Mesothelial cell of epicardium (in vitro differentiated cells): ENCODE measurements around the gene RNF38. TPM values are rescaled to one million over a fixed set of nuclear protein-coding genes. Genes with fewer than 3 reads are reported as not detected.
A peak's percentile ranks its signal among the peaks of the same experiment; 100 is the strongest.
"Not testable (repeated sequence)": the region's sequence is repeated elsewhere in the genome, so short reads cannot be mapped to it uniquely, and the experiment has no call there.

ENCODE experiments used
- DNase-seq, 2 experiments: peaks; one replicate each; pipeline ENCODE4 v3.0.0; 2021; ENCODE audit warnings: low spot score in 2 of 2; ENCODE audit not compliant: unreplicated experiment in 2 of 2
- H3K27ac Mint-ChIP-seq: 2 replicates; pipeline ENCODE4 v1.8.0; 2021; ENCODE audit warnings: mixed read lengths
- H3K27me3 Mint-ChIP-seq: 2 replicates; pipeline ENCODE4 v1.8.0; 2021; ENCODE audit warnings: low read depth, mixed read lengths
- H3K36me3 Mint-ChIP-seq: 2 replicates; pipeline ENCODE4 v1.8.0; 2021; ENCODE audit warnings: mixed read lengths
- H3K4me1 Mint-ChIP-seq: 2 replicates; pipeline ENCODE4 v1.8.0; 2021; ENCODE audit warnings: mixed read lengths
- H3K4me3 Mint-ChIP-seq: 2 replicates; pipeline ENCODE4 v1.8.0; 2021; ENCODE audit warnings: mild to moderate bottlenecking, moderate library complexity, mixed read lengths
- H3K9me3 Mint-ChIP-seq: 2 replicates; pipeline ENCODE4 v1.8.0; 2021; ENCODE audit warnings: mixed read lengths
- total RNA-seq: library from RNA; stranded (reverse); gene quantifications from 3 replicates; pipeline ENCODE4 v1.2.1, GENCODE V29; 2021
- TF ChIP-seq, protein P1 (sequence below): fragments of 200-600 bp; sonication (generic); IDR thresholded peaks from one replicate; pipeline ENCODE4 v1.5.0; 2021; ENCODE audit warnings: antibody characterized with exemption; ENCODE audit not compliant: unreplicated experiment

Gene RNF38
- 42.3 to 43.7 TPM (median 43.3 TPM) in 3 replicates for total RNA-seq

DNA sequence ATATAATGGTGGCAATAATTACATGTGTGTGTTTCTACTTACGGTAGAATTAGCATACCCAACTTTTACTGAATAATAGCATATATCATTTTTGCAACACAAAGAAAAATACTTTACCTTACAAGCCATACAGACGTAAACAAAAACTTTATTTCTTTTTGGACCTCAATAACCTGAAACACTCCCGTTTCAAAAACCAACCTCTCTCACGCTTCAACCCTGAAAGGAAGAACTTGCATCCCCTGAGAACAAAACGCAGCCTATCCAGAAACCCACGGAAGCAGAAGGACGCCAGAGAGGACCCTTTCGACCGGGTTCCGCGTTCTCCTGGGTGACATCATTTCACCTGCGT lies at the start of gene RNF38:
Gene RNF38 (minus strand): TSS at position 290 of the 352 bp plus-strand sequence. CDS start 161 bp downstream, at position 129.
- no peak for DNase-seq
- Mint-ChIP-seq H3K4me1 (peaks cover 25% of the 10 kb centered on the region), H3K27me3 (no peaks in the 10 kb centered on the region), H3K36me3 (peaks cover 12% of the 10 kb centered on the region), H3K4me3 (peak within 1 kb of the TSS; percentile 92), H3K9me3 (no peaks in the 10 kb centered on the region), H3K27ac (peak within 1 kb of the TSS; percentile 100)
- TF ChIP-seq, protein P1, sequence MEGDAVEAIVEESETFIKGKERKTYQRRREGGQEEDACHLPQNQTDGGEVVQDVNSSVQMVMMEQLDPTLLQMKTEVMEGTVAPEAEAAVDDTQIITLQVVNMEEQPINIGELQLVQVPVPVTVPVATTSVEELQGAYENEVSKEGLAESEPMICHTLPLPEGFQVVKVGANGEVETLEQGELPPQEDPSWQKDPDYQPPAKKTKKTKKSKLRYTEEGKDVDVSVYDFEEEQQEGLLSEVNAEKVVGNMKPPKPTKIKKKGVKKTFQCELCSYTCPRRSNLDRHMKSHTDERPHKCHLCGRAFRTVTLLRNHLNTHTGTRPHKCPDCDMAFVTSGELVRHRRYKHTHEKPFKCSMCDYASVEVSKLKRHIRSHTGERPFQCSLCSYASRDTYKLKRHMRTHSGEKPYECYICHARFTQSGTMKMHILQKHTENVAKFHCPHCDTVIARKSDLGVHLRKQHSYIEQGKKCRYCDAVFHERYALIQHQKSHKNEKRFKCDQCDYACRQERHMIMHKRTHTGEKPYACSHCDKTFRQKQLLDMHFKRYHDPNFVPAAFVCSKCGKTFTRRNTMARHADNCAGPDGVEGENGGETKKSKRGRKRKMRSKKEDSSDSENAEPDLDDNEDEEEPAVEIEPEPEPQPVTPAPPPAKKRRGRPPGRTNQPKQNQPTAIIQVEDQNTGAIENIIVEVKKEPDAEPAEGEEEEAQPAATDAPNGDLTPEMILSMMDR: no peak

DNA sequence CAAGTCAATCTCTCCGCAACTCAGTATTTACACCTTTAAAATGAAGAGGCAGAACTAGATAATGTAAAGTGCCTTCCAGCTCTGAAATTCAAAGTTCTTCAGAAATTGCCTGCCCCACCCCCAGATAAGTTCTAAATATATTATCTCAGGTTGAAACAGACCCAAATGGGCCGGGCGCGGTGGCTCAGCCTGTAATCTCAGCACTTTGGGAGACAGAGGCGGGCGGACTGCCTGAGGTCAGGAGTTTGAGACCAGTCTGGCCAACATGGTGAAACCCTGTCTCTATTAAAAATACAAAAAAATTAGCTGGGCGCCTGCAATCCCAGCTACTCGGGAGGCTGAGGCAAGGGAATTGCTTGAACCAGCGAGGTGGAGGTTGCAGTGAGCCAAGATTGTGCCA lies 48.5 kb upstream of the RNF38 start:
- not testable (repeated sequence) for H3K27ac Mint-ChIP-seq, H3K9me3 Mint-ChIP-seq, DNase-seq, H3K27me3 Mint-ChIP-seq, H3K36me3 Mint-ChIP-seq, H3K4me1 Mint-ChIP-seq, H3K4me3 Mint-ChIP-seq

DNA sequence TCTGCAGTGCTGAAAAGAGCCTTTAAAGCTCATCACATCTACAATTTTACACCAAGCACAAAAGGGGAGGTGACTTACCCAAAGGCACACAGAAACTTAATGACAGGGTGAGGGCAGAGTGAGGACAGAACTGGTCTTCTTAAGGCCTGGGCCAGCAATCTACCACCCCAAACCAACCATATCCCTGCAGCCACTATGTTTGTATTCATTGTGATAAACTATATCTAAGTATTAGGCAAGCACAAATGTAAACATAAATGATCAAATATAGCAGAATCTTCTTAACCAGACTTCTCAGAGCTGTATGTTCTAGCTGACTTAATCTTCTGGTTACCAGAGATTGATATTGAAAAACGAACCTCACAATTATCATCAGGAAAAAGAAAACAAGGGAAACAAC lies 47.9 kb upstream of the RNF38 start:
- Mint-ChIP-seq H3K27me3 (no peaks in the 10 kb centered on the region), H3K4me1 (peaks cover 10% of the 10 kb centered on the region), H3K9me3 (no peaks in the 10 kb centered on the region), H3K27ac (no peak overlapping the region), H3K36me3 (peaks cover 4% of the 10 kb centered on the region), H3K4me3 (no peak overlapping the region)
- DNase-seq: no peak
- TF ChIP-seq, protein P1: no peak

DNA sequence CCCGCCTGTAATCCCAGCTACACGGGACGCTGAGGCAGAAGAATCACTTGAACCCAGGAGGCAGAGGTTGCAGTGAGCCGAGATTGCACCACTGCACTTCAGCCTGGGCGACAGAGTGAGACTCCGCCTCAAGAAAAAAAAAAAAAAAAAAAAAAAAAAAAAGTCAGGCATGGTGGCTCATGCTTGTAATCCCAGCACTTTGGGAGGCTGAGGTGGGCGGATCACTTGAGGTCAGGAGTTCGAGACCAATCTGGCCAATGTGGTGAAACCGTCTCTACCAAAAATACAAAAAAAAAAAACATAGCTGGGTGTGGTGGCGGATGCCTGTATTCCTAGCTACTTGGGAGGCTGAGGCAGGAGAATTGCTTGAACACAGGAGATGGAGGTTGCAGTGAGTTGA lies 46.6 kb upstream of the RNF38 start:
- H3K36me3 Mint-ChIP-seq: not testable (repeated sequence)

DNA sequence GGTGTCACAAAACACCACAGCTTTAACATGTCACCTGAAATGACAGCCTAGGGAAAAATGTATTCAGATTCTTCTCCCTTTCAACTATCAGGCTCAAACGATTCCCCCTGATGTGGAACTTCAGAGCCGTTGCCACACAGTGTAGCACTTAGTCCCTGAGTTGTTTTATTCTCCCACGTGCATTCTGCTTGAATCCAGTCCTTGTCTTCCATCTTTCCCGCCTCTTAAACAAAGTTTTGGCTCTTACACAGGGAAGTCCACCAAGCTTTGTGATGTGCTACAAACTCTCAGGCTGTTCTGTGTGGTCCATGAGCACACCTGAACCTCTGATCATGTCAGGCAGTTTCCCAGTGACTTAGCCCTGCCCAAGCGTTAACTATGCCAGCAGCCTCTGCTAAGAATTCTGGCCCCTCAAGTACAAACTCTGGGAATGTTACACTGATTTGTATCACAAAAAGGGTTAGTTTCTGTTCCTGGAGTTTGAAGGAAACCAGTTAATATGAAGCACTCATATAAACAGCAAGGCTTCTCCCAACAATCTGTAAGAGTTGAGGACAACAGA lies 45.8 kb upstream of the RNF38 start:
- H3K27ac Mint-ChIP-seq: no peak overlapping the region
- H3K4me3 Mint-ChIP-seq: no peak overlapping the region
- TF ChIP-seq, protein P1: no peak
- peaks cover under 1% of the 10 kb centered on the region for H3K9me3 Mint-ChIP-seq
- no peaks in the 10 kb centered on the region for H3K27me3 Mint-ChIP-seq
- peaks cover 4% of the 10 kb centered on the region for H3K36me3 Mint-ChIP-seq
- H3K4me1 Mint-ChIP-seq: peaks cover 14% of the 10 kb centered on the region
- no peak for DNase-seq

More for the DNA sequence above, 46.6 kb upstream of the RNF38 start:
- H3K27ac Mint-ChIP-seq, H3K27me3 Mint-ChIP-seq, H3K4me3 Mint-ChIP-seq, H3K9me3 Mint-ChIP-seq, DNase-seq: not testable (repeated sequence)
- H3K4me1 Mint-ChIP-seq: peaks cover 14% of the 10 kb centered on the region

DNA sequence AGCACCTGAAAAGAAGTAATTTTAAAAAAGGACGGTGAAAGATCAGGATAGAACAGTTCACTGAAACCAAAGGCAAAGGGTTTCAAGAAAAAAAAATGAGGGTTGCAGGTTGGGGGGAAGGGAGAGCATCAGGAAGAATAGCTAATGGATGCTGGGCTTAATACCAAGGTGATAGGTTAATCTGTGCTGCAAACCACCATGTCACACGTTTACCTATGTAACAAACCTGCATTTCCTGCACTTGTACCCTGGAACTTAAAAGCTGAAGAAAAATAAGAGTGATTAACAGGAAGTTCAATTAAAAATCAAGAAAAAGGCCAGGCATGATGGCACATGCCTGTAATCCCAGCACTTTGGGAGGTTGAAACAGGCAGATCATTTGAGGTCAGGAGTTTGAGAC lies 44.1 kb upstream of the RNF38 start:
- peaks cover 14% of the 10 kb centered on the region for H3K4me1 Mint-ChIP-seq
- DNase-seq: no peak
- H3K27ac Mint-ChIP-seq: peak overlapping the region; percentile 30
- H3K36me3 Mint-ChIP-seq: peaks cover 8% of the 10 kb centered on the region
- H3K27me3 Mint-ChIP-seq: no peaks in the 10 kb centered on the region
- TF ChIP-seq, protein P1: no peak
- H3K4me3 Mint-ChIP-seq: no peak overlapping the region
- H3K9me3 Mint-ChIP-seq: peaks cover 5% of the 10 kb centered on the region

DNA sequence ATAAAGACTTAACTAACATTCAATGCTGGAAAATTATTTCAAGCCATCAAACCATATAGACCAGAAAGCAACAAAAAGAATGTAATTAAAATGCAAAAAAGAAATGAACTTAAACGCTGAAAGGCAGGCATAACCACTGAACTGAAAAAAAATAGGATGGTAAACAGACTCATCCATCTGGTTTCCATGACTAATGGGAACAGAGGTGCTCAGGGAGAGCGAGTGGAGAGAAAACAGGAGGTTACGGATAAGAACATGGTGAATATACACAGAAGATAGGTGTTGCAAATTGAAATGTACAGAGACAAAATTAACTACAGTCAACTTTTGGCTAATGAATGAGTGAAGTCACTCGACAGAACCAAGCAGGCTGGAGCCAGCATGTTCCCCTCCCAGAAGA lies 43.5 kb upstream of the RNF38 start:
- Mint-ChIP-seq H3K4me3 (no peak overlapping the region), H3K4me1 (peaks cover 16% of the 10 kb centered on the region), H3K36me3 (peaks cover 8% of the 10 kb centered on the region), H3K27ac (no peak overlapping the region), H3K9me3 (peaks cover 5% of the 10 kb centered on the region), H3K27me3 (no peaks in the 10 kb centered on the region)
- no peak for DNase-seq
- TF ChIP-seq, protein P1: no peak
